GM23248 (cell line): Measurements from ENCODE around the gene ADCY2.

Experiments used
- EZH2 ChIP-seq: fragments of 200-600 bp; sonication (generic); IDR thresholded peaks from 2 replicates; pipeline ENCODE4 v1.6.1; 2018; ENCODE audit warnings: antibody characterized with exemption, mild to moderate bottlenecking; ENCODE audit not compliant: insufficient read depth, poor library complexity, severe bottlenecking
- EZH2phosphoT487 ChIP-seq: fragments of 200-600 bp; sonication (generic); IDR thresholded peaks from 2 replicates; pipeline ENCODE4 v1.6.1; 2018; ENCODE audit warnings: antibody characterized with exemption, moderate library complexity, mild to moderate bottlenecking, low read depth; ENCODE audit not compliant: insufficient read depth

- TF ChIP-seq EZH2 = no peak
- no peak for TF ChIP-seq EZH2phosphoT487
These were observed 391.8 kb downstream of the ADCY2 start for GRCh38 chr5:7787770-7788169.
